Body of pancreas (tissue), 4 donors: ENCODE data around the gene ROCK2. TPM values are rescaled to one million over a fixed set of nuclear protein-coding genes. Genes with fewer than 3 reads are reported as not detected.
A peak's percentile ranks its signal among the peaks of the same experiment; 100 is the strongest.

Source experiments
- ATAC-seq: fragments of 150-250 bp; one replicate; pipeline ENCODE4 v1.9.1; 2016
- DNase-seq, 4 donors: peaks; one replicate each; pipeline ENCODE4 v3.0.0-alpha.2; 2019
- H3K27ac ChIP-seq, 4 donors: fragments of 200-600 bp; sonication (generic); 1 replicate in 3 of 4; 2 replicates in 1 of 4; pipeline versions ENCODE4 v1.5.1 to v1.6.1; 2016 to 2019; ENCODE audit warnings: mild to moderate bottlenecking in 1 of 4, mixed read lengths in 1 of 4, moderate library complexity in 1 of 4
- H3K27me3 ChIP-seq, 2 donors: fragments of 200-600 bp; sonication (generic); one replicate each; pipeline ENCODE4 v1.6.0; 2016; ENCODE audit warnings: mild to moderate bottlenecking in 1 of 2
- H3K36me3 ChIP-seq, 2 donors: fragments of 200-600 bp; sonication (generic); replicated peaks in 1 of 2; 2 replicates each; pipeline ENCODE4 v1.5.1; 2016; ENCODE audit warnings: low read depth in 2 of 2; ENCODE audit not compliant: insufficient read depth in 1 of 2
- H3K4me1 ChIP-seq: fragments of 200-600 bp; sonication (generic); one replicate; pipeline ENCODE4 v1.6.0; 2016
- H3K4me3 ChIP-seq, 2 donors: fragments of 200-600 bp; sonication (generic); 1 replicate in 1 of 2; 2 replicates in 1 of 2; pipeline ENCODE4 v1.5.1; 2016 to 2019
- H3K9me3 ChIP-seq, 3 donors: fragments of 200-600 bp; sonication (generic); 1 replicate in 2 of 3; 2 replicates in 1 of 3; pipeline ENCODE4 v1.5.1; 2016
- CTCF ChIP-seq, 7 experiments: fragments of 450-650 bp in 4 of 7; fragments of 200-600 bp in 3 of 7; sonication (generic) in 3 of 7; IDR thresholded peaks; one replicate each; pipeline ENCODE4 v1.5.1; 2016 to 2019; ENCODE audit warnings: antibody characterized with exemption in 7 of 7
- POLR2A ChIP-seq, 3 donors: fragments of 450-650 bp; IDR thresholded peaks; one replicate each; pipeline ENCODE4 v1.6.1; 2016; ENCODE audit warnings: antibody characterized with exemption in 3 of 3, mild to moderate bottlenecking in 2 of 3
- whole genome bisulfite sequencing, 2 donors: methylation state at CpG; one replicate each; pipeline ENCODE4 v1.1.5; 2017; 5-methylcytosine and 5-hydroxymethylcytosine counted together
- intact Hi-C: fragments of 100-400 bp; cut with DNase I; formaldehyde crosslinking; loops from one replicate; pipeline ENCODE4 v1.15.1; 2023
- small RNA-seq: library from RNA; depleted of rRNA; stranded (forward); fragments of <200 nt; gene quantifications from one replicate; pipeline ENCODE3, GENCODE V24; 2016
- total RNA-seq, 2 donors: library from RNA; depleted of rRNA; stranded (reverse); fragments of >200 nt; gene quantifications; one replicate each; pipeline ENCODE4 v1.1.0, GENCODE V29; 2016

ROCK2 gene
- total RNA-seq, 2 donors from 2014 or later, result 24.4 to 32.3 TPM

GRCh38 chr2:11133936-11134320 lies 210.5 kb downstream of the ROCK2 start:
- Histone ChIP-seq H3K4me1 (peaks cover 27% of the 10 kb centered on the region), H3K27ac (no peak overlapping the region), H3K27me3 (no peaks in the 10 kb centered on the region), H3K9me3 (no peaks in the 10 kb centered on the region), H3K4me3 (no peak overlapping the region), H3K36me3 (no peaks in the 10 kb centered on the region)
- WGBS, 2 donors, result 68 to 71% methylated on average over 8 of the region's 8 CpGs
- intact Hi-C loops, result no loop called here
- TF ChIP-seq POLR2A (IDR thresholded peaks at IDR 0.05), result no peak
- no peak for TF ChIP-seq CTCF (IDR thresholded peaks at IDR 0.05)
- DNase-seq, result no peak
- no peak for ATAC-seq

- peak overlapping the region; percentile 2 to 12 for H3K4me3 ChIP-seq
- TF ChIP-seq CTCF (IDR thresholded peaks at IDR 0.05), result no peak
- TF ChIP-seq POLR2A (IDR thresholded peaks at IDR 0.05), result no peak
- intact Hi-C loops, result no loop called here
- no peaks in the 10 kb centered on the region for H3K9me3 ChIP-seq
- no peaks in the 10 kb centered on the region for H3K36me3 ChIP-seq
- ATAC-seq (no peak), DNase-seq (peak in 1 of 4 donors; percentile 35)
- peaks cover 27% of the 10 kb centered on the region for H3K4me1 ChIP-seq
- peak overlapping the region in 3 of 4 donors; percentile 9 to 69 (median 60) for H3K27ac ChIP-seq
- 21 to 37% methylated on average over 11 to 25 of the region's 25 CpGs for WGBS, 2 donors
- no peaks in the 10 kb centered on the region for H3K27me3 ChIP-seq
Measured at GRCh38 chr2:11133238-11133935, 211.0 kb downstream of the ROCK2 start.

- DNase-seq (no peak), ATAC-seq (no peak)
- Histone ChIP-seq H3K9me3 (no peaks in the 10 kb centered on the region), H3K4me1 (peaks cover 27% of the 10 kb centered on the region), H3K27me3 (no peaks in the 10 kb centered on the region), H3K4me3 (no peak overlapping the region), H3K36me3 (no peaks in the 10 kb centered on the region), H3K27ac (peak overlapping the region in 1 of 4 donors; percentile 60)
- 54 to 63% methylated on average over 17 to 19 of the region's 19 CpGs for WGBS, 2 donors
- no peak for TF ChIP-seq POLR2A (IDR thresholded peaks at IDR 0.05)
- intact Hi-C loops, result no loop called here
Measured at GRCh38 chr2:11132036-11132671, 212.3 kb downstream of the ROCK2 start.

- Histone ChIP-seq H3K27me3 (no peaks in the 10 kb centered on the region), H3K36me3 (no peaks in the 10 kb centered on the region), H3K4me3 (no peak overlapping the region), H3K4me1 (peaks cover 27% of the 10 kb centered on the region), H3K9me3 (no peaks in the 10 kb centered on the region), H3K27ac (no peak overlapping the region)
- TF ChIP-seq CTCF (IDR thresholded peaks at IDR 0.05), result no peak
- TF ChIP-seq POLR2A (IDR thresholded peaks at IDR 0.05), result no peak
- 81 to 89% methylated on average over 18 to 20 of the region's 20 CpGs for whole genome bisulfite sequencing, 2 donors
- DNase-seq, result no peak
- intact Hi-C loops, result no loop called here
- no peak for ATAC-seq
Measured at GRCh38 chr2:11131166-11131920, 213.1 kb downstream of the ROCK2 start.

Small RNA genes lying within 50 kb of the gene (small RNA-seq; reads per million reads assigned to genes)
- gene RNU6-1081P, result not detected

Other genes starting within 250 kb of the ROCK2 start
- 10 to 100 TPM; 28.0 to 38.2 TPM for gene SLC66A3, start 189.2 kb downstream of the ROCK2 start, total RNA-seq
- gene E2F6, start 121.5 kb upstream of the ROCK2 start, total RNA-seq, result 10 to 100 TPM in 1 of 2 donors, 1 to 10 TPM in 1; 9.2 to 13.2 TPM
- gene GREB1, start 189.4 kb upstream of the ROCK2 start, total RNA-seq, result 10 to 100 TPM; 10.4 to 19.8 TPM